GM23338 (cell line): Measurements from ENCODE around the gene RPGRIP1L.

ENCODE experiments used
- CREB1 ChIP-seq: fragments of 250-450 bp; sonication (Bioruptor Pico); IDR thresholded peaks from 2 replicates; pipeline ENCODE4 v1.5.0; 2020; ENCODE audit warnings: low read depth, mild to moderate bottlenecking, moderate library complexity
- CTCF ChIP-seq, 2 experiments: fragments of 200-600 bp in 1 of 2; sonication (generic) in 1 of 2; conservative IDR thresholded peaks; 2 replicates each; pipeline versions ENCODE4 v1.5.1 to v1.6.1; 2016 to 2017; ENCODE audit warnings: antibody characterized with exemption in 2 of 2, low read depth in 2 of 2, mild to moderate bottlenecking in 2 of 2, moderate library complexity in 1 of 2
- EZH2 ChIP-seq: fragments of 200-600 bp; sonication (generic); IDR thresholded peaks from one replicate; pipeline ENCODE4 v1.8.0; 2017; ENCODE audit warnings: antibody characterized with exemption, mild to moderate bottlenecking, low read depth; ENCODE audit not compliant: unreplicated experiment
- EZH2phosphoT487 ChIP-seq: fragments of 200-600 bp; sonication (generic); IDR thresholded peaks from one replicate; pipeline ENCODE4 v1.8.1; 2018; ENCODE audit warnings: antibody characterized with exemption; ENCODE audit not compliant: unreplicated experiment
- JUNB ChIP-seq: IDR thresholded peaks from one replicate; pipeline ENCODE4 v1.6.1; 2016; ENCODE audit warnings: antibody characterized with exemption; ENCODE audit not compliant: unreplicated experiment
- POLR2AphosphoS5 ChIP-seq: IDR thresholded peaks from 2 replicates; pipeline ENCODE4 v1.6.1; 2016; ENCODE audit warnings: antibody characterized with exemption, low read depth
- REST ChIP-seq: IDR thresholded peaks from one replicate; pipeline ENCODE4 v1.6.1; 2018; ENCODE audit warnings: antibody characterized with exemption; ENCODE audit not compliant: unreplicated experiment
- TF ChIP-seq, protein P1 (sequence below): IDR thresholded peaks from 2 replicates; pipeline ENCODE4 v1.6.1; 2016; ENCODE audit warnings: antibody characterized with exemption

GRCh38 chr16:53629151-53629550, 74.5 kb downstream of the RPGRIP1L start:
- no peak for TF ChIP-seq CTCF (conservative IDR thresholded peaks at IDR 0.05; ENCODE audit: low read depth in 2 of 2)
- no peak for TF ChIP-seq POLR2AphosphoS5
- TF ChIP-seq, protein P1, sequence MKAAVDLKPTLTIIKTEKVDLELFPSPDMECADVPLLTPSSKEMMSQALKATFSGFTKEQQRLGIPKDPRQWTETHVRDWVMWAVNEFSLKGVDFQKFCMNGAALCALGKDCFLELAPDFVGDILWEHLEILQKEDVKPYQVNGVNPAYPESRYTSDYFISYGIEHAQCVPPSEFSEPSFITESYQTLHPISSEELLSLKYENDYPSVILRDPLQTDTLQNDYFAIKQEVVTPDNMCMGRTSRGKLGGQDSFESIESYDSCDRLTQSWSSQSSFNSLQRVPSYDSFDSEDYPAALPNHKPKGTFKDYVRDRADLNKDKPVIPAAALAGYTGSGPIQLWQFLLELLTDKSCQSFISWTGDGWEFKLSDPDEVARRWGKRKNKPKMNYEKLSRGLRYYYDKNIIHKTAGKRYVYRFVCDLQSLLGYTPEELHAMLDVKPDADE: no peak
- no peak for TF ChIP-seq CREB1 (CRISPR knock-in tag)
- no peak for TF ChIP-seq EZH2
- TF ChIP-seq EZH2phosphoT487: no peak
- no peak for TF ChIP-seq REST
- TF ChIP-seq JUNB: no peak
